IPS DF 6.9 (cell line): ENCODE measurements around the gene SPOPL.

Source experiments
- DNase-seq: peaks from one replicate; pipeline ENCODE4 v3.0.0-alpha.2; 2013; ENCODE audit warnings: low read depth, low spot score
- H3K27ac ChIP-seq: one replicate; pipeline ENCODE4 v1.5.1; 2013; ENCODE audit warnings: low read length, control low read depth
- H3K27me3 ChIP-seq: 2 replicates; pipeline ENCODE4 v1.6.1; 2013; ENCODE audit warnings: mild to moderate bottlenecking, low read length; ENCODE audit not compliant: control insufficient read depth, insufficient read depth
- H3K36me3 ChIP-seq: 2 replicates; pipeline ENCODE4 v1.6.1; 2013; ENCODE audit warnings: low read length; ENCODE audit not compliant: control insufficient read depth, insufficient read depth
- H3K4me1 ChIP-seq: 2 replicates; pipeline ENCODE4 v1.6.1; 2013; ENCODE audit warnings: low read length; ENCODE audit not compliant: control insufficient read depth, insufficient read depth
- H3K4me3 ChIP-seq: 2 replicates; pipeline ENCODE4 v1.5.1; 2013; ENCODE audit warnings: mild to moderate bottlenecking, low read length
- H3K9me3 ChIP-seq: 2 replicates; pipeline ENCODE4 v1.6.1; 2013; ENCODE audit warnings: low read length, inconsistent platforms; ENCODE audit not compliant: control insufficient read depth, insufficient read depth
- WGBS: extraction: QIAGEN DNeasy Blood & Tissue Kit; methylation state at CpG from one replicate; pipeline ENCODE4 v1.1.7; 2013; ENCODE audit warnings: mixed read lengths, missing lambda C conversion rate; ENCODE audit not compliant: insufficient read length, insufficient coverage; 5-methylcytosine and 5-hydroxymethylcytosine counted together

Gene SPOPL

GRCh38 chr2:138493334-138493733 lies 8.2 kb upstream of the SPOPL start:
- DNase-seq: no peak
- H3K27me3 ChIP-seq: no peaks in the 10 kb centered on the region
- H3K9me3 ChIP-seq: no peaks in the 10 kb centered on the region
- no peaks in the 10 kb centered on the region for H3K4me1 ChIP-seq
- H3K27ac ChIP-seq: no peak overlapping the region
- no peaks in the 10 kb centered on the region for H3K36me3 ChIP-seq
- no peak overlapping the region for H3K4me3 ChIP-seq
- no CpG with 5 or more reads among the region's 4 CpGs for WGBS

DNA sequence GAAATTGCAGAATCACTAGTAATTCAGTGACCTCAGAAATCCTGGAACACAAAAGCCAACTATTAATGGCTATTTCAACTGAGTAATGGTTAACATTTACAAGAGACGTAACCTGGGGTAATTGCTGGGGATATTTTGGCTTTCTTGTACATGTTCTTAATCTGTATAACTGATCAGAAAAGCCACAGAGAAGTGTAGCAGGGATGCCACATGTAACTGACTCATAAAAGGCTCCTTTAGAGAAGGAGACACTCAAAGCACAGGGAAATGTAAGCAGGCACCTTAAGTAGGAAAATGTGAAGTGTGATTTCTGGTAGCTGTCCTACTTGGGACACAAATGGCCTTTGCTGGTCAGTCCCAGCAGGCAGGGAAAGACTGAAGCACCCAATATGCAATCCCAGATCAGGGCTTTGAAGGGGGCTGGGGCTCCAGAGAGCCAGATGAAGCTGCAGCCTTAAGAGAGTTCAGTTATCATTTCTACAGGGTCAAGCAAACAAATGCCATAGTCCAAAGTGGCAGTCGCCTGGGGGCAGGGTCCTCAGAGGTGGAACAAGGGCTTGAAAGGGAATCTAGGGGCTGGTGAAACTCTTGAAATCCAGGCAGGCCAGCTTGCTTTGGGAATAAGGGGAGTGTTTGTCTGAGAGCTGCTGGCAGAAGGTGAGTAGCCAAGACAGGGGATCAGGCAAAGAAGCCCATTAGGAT lies 7.2 kb upstream of the SPOPL start:
- Histone ChIP-seq H3K27me3 (no peaks in the 10 kb centered on the region), H3K9me3 (no peaks in the 10 kb centered on the region), H3K27ac (no peak overlapping the region), H3K36me3 (no peaks in the 10 kb centered on the region), H3K4me3 (no peak overlapping the region), H3K4me1 (no peaks in the 10 kb centered on the region)
- no peak for DNase-seq
- WGBS: no CpG with 5 or more reads among the region's 2 CpGs

- no peaks in the 10 kb centered on the region for H3K36me3 ChIP-seq
- H3K4me1 ChIP-seq: no peaks in the 10 kb centered on the region
- H3K4me3 ChIP-seq: no peak overlapping the region
- no peak overlapping the region for H3K27ac ChIP-seq
- no CpG with 5 or more reads among the region's 2 CpGs for whole genome bisulfite sequencing
- no peaks in the 10 kb centered on the region for H3K27me3 ChIP-seq
- no peaks in the 10 kb centered on the region for H3K9me3 ChIP-seq
- no peak for DNase-seq
These were observed 6.2 kb upstream of the SPOPL start for GRCh38 chr2:138495384-138495783.

DNA sequence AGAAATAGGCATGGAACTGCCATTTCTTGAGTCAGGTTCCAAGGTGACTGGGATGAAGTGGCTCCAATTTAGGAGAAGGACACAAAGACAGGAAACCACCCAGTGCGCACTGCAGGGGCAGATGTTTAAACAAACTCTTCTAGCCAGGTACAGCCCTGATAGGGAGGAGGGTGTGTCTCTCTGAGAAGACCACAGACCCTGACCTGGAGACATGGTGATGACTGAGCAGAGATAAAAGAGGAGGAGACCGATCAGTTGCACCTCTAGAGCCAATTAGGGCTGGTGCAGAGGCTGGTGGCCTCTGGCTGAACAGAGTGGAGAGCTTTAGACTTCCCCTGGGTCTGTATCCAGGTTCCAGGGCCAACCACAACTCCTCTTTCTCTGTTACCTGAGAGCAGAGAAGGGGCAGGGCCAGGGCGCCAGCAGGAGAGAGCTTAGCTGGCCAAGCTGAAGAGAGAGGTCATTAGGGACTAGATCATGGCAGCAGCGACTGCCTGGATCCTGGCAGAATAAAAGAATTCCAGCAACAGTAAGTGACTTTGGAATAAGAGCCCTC lies 5.4 kb upstream of the SPOPL start:
- H3K27me3 ChIP-seq: no peaks in the 10 kb centered on the region
- H3K4me1 ChIP-seq: no peaks in the 10 kb centered on the region
- H3K4me3 ChIP-seq: no peak overlapping the region
- H3K27ac ChIP-seq: no peak overlapping the region
- H3K9me3 ChIP-seq: no peaks in the 10 kb centered on the region
- DNase-seq: no peak
- no CpG with 5 or more reads among the region's 4 CpGs for WGBS
- no peaks in the 10 kb centered on the region for H3K36me3 ChIP-seq

GRCh38 chr2:138497294-138497693 lies 4.3 kb upstream of the SPOPL start:
- DNase-seq: no peak
- H3K27ac ChIP-seq: no peak overlapping the region
- H3K36me3 ChIP-seq: no peaks in the 10 kb centered on the region
- H3K9me3 ChIP-seq: no peaks in the 10 kb centered on the region
- H3K4me1 ChIP-seq: no peaks in the 10 kb centered on the region
- H3K27me3 ChIP-seq: no peaks in the 10 kb centered on the region
- WGBS: 100% methylated on average over 4 of the region's 4 CpGs
- no peak overlapping the region for H3K4me3 ChIP-seq

DNA sequence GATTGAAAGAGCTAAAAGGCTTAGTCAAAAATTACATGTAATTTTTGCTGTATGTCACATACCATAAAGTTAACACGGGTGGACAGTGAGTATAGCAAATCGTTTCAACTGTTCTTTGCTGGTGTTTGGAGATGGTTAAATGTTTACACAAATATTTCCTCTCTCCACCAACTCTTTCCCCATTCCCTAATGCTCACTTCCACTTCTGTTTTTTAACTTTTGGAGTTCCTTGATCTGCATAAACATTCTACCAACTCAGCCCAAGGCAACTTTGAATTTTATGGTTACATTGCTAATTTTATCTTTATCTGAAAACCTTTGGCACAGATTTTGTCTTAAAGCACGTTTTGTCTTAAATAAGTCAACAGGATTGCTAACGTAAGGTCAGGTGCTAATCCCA lies 1.9 kb upstream of the SPOPL start:
- Histone ChIP-seq H3K9me3 (no peaks in the 10 kb centered on the region), H3K4me3 (no peak overlapping the region), H3K36me3 (no peaks in the 10 kb centered on the region), H3K4me1 (no peaks in the 10 kb centered on the region), H3K27ac (no peak overlapping the region), H3K27me3 (no peaks in the 10 kb centered on the region)
- WGBS: no CpG with 5 or more reads among the region's 4 CpGs
- no peak for DNase-seq

- no peaks in the 10 kb centered on the region for H3K27me3 ChIP-seq
- no peaks in the 10 kb centered on the region for H3K9me3 ChIP-seq
- no peaks in the 10 kb centered on the region for H3K4me1 ChIP-seq
- no peak overlapping the region for H3K27ac ChIP-seq
- no CpG with 5 or more reads among the region's 20 CpGs for WGBS
- DNase-seq: no peak
- no peaks in the 10 kb centered on the region for H3K36me3 ChIP-seq
- peak overlapping the region; percentile 41; the same call in 1 of the 2 replicates for H3K4me3 ChIP-seq
These were observed 762 bp upstream of the SPOPL start for GRCh38 chr2:138500592-138501424.

DNA sequence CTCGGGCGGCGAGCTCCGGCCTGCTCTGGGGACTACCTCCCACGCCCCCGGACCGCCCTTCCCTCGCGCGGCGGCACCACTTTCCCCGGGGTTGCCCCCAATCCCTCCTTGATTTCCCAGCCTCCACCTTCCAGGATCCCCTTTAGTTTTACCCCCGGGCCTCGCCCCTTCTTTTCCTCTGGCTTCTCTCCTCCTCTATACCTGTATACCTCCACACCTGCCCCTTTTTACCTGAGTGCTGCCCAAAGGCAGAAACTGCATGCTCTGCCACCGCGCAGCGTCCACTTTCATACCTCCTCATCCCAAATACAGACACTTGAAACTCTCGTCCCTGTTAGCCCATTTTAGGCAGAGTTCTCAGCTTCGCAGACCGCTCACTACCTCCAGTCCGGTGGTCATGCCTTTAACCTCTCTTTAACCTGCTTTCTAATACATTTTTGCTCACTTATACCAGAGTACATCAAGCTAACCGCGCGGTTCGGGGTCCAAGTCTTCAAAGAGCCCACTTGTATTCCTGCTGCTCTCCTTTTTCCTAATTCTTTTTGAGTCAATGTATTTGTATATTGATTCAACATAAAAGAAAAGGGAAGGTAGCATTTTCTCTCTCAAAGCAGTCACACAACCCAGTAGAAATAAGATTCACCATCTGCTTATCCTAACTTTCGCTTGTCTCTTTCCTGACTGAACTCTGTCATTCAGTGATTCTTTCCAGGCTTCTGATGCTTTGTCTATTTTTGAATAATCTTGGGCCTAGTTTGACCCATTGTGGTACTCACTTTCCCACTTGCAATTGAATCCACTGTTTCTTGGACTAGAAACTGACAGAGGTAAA lies 901 bp downstream of the SPOPL start:
- no CpG with 5 or more reads among the region's 26 CpGs for whole genome bisulfite sequencing
- Histone ChIP-seq H3K4me1 (no peaks in the 10 kb centered on the region), H3K36me3 (no peaks in the 10 kb centered on the region), H3K27ac (no peak overlapping the region), H3K9me3 (no peaks in the 10 kb centered on the region), H3K4me3 (peak overlapping the region; percentile 97), H3K27me3 (no peaks in the 10 kb centered on the region)
- DNase-seq: no peak

DNA sequence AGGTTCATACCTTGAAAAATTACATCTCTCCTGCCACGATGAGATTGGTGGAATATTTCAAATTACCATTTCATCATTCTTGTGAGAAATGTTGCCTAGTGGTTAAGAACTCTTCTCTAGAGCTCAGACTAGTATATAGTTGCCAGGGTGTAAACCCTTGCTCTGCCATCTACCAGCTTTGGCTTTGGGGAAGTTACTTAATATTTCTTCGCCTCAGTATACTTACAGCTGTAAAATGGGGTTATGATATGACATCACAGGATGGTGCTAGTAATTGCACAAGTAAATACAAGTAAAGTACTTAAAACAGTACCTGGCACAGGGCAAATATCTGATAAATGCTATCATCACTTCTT lies 1.5 kb downstream of the SPOPL start:
- peak overlapping the region; percentile 97; the same call in 1 of the 2 replicates for H3K4me3 ChIP-seq
- H3K9me3 ChIP-seq: no peaks in the 10 kb centered on the region
- H3K36me3 ChIP-seq: no peaks in the 10 kb centered on the region
- H3K4me1 ChIP-seq: no peaks in the 10 kb centered on the region
- no peaks in the 10 kb centered on the region for H3K27me3 ChIP-seq
- no CpG with 5 or more reads among the region's 2 CpGs for WGBS
- H3K27ac ChIP-seq: no peak overlapping the region
- DNase-seq: no peak

- no peak overlapping the region for H3K27ac ChIP-seq
- no peak overlapping the region for H3K4me3 ChIP-seq
- no peaks in the 10 kb centered on the region for H3K9me3 ChIP-seq
- H3K27me3 ChIP-seq: no peaks in the 10 kb centered on the region
- H3K4me1 ChIP-seq: no peaks in the 10 kb centered on the region
- no peak for DNase-seq
- WGBS: no CpG with 5 or more reads among the region's 3 CpGs
- H3K36me3 ChIP-seq: no peaks in the 10 kb centered on the region
These were observed 2.1 kb downstream of the SPOPL start for GRCh38 chr2:138503652-138504051.
